HL-60 (cell line): ENCODE measurements around the gene ZFP69B.

ENCODE experiments used
- DNase-seq, 2 experiments: peaks; one replicate each; pipeline ENCODE4 v3.0.0-alpha.2; 2010 to 2020; ENCODE audit warnings: low read depth in 1 of 2, low spot score in 1 of 2
- H3K27ac ChIP-seq: fragments of 250-450 bp; sonication (Bioruptor Pico); replicated peaks from 2 replicates; pipeline ENCODE4 v1.5.1; 2020; ENCODE audit warnings: mild to moderate bottlenecking, moderate library complexity
- H3K27me3 ChIP-seq: fragments of 250-450 bp; sonication (Bioruptor Pico); 2 replicates; pipeline ENCODE4 v1.5.1; 2021; ENCODE audit warnings: mild to moderate bottlenecking, moderate library complexity; ENCODE audit not compliant: insufficient read depth, poor library complexity, severe bottlenecking
- H3K4me3 ChIP-seq: replicated peaks from 2 replicates; pipeline ENCODE4 v1.5.1; 2011; ENCODE audit warnings: mild to moderate bottlenecking, control low read depth, low read length; ENCODE audit not compliant: insufficient read depth
- CTCF ChIP-seq: IDR thresholded peaks from one replicate; pipeline ENCODE4 v1.5.1; 2011; ENCODE audit warnings: low read length, control low read depth, inconsistent platforms; ENCODE audit not compliant: insufficient read depth
- GABPA ChIP-seq: IDR thresholded peaks from 2 replicates; pipeline ENCODE4 v1.6.1; 2012; ENCODE audit warnings: low read depth
- POLR2AphosphoS5 ChIP-seq: IDR thresholded peaks from 2 replicates; pipeline ENCODE4 v1.6.1; 2012; ENCODE audit warnings: low read depth
- REST ChIP-seq: IDR thresholded peaks from 2 replicates; pipeline ENCODE4 v1.6.1; 2012; ENCODE audit warnings: low read depth; ENCODE audit not compliant: insufficient replicate concordance
- SPI1 ChIP-seq: IDR thresholded peaks from 2 replicates; pipeline ENCODE4 v1.6.1; 2012; ENCODE audit warnings: low read depth, mild to moderate bottlenecking, borderline replicate concordance

Gene ZFP69B

GRCh38 chr1:40454873-40455272 is 4.6 kb downstream of the ZFP69B start:
- no peak for DNase-seq
- H3K27me3 ChIP-seq, result no peaks in the 10 kb centered on the region
- H3K4me3 ChIP-seq, result no peak overlapping the region
- TF ChIP-seq CTCF (no peak), GABPA (no peak), REST (no peak)
- no peak overlapping the region for H3K27ac ChIP-seq

GRCh38 chr1:40462956-40463590 is 12.8 kb downstream of the ZFP69B start:
- Histone ChIP-seq H3K27me3 (no peaks in the 10 kb centered on the region), H3K4me3 (no peak overlapping the region), H3K27ac (no peak overlapping the region)
- no peak for DNase-seq
- TF ChIP-seq GABPA, result no peak
- no peak for TF ChIP-seq CTCF
- no peak for TF ChIP-seq POLR2AphosphoS5
- no peak for TF ChIP-seq SPI1
- TF ChIP-seq REST, result no peak

GRCh38 chr1:40469327-40469726 is 19.1 kb downstream of the ZFP69B start:
- DNase-seq, result no peak
- H3K4me3 ChIP-seq, result no peak overlapping the region
- no peak for TF ChIP-seq GABPA
- TF ChIP-seq REST, result no peak
- no peak for TF ChIP-seq SPI1
- TF ChIP-seq POLR2AphosphoS5, result no peak
- TF ChIP-seq CTCF, result no peak
- H3K27me3 ChIP-seq, result no peaks in the 10 kb centered on the region
- no peak overlapping the region for H3K27ac ChIP-seq
